ENCODE data around the gene ZRANB1.

DNA sequence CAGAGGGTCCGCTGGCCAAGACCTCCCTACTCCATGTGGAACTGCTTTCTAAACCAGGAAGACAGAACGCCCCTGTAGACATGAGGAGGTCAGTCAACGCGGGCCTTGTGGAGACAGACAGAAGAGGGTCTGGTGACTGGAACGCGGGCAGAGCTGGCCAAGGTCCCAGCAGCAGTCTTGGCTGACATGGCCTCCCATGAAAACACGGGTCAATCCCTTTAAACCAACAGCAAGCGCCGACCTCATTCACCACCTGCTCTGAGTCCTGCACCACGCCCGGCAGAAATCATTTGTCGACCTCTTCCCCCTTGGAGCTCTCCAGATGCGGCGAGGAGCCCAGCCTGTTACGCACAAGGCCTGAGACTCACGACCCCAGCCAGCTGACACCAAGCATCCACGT, 78.5 kb downstream of the ZRANB1 start:
- no peak for TF ChIP-seq CTCF (IDR thresholded peaks at IDR 0.05; ENCODE audit: poor library complexity)
- no peak for TF ChIP-seq EZH2 (IDR thresholded peaks at IDR 0.05; ENCODE audit: borderline replicate concordance)
